ENCODE results near the gene PRKX.
"Not testable (repeated sequence)": the region's sequence is repeated elsewhere in the genome, so short reads cannot be mapped to it uniquely, and the experiment has no call there.

Gene PRKX

GRCh38 chrX:3639858-3640631 is 73.4 kb downstream of the PRKX start:
- not testable (repeated sequence) for DNase-seq

- DNase-seq = no peak
Observed at GRCh38 chrX:3639236-3639635, 74.2 kb downstream of the PRKX start.

- no peak for DNase-seq
Observed at GRCh38 chrX:3638280-3638873, 75.1 kb downstream of the PRKX start.

DNA sequence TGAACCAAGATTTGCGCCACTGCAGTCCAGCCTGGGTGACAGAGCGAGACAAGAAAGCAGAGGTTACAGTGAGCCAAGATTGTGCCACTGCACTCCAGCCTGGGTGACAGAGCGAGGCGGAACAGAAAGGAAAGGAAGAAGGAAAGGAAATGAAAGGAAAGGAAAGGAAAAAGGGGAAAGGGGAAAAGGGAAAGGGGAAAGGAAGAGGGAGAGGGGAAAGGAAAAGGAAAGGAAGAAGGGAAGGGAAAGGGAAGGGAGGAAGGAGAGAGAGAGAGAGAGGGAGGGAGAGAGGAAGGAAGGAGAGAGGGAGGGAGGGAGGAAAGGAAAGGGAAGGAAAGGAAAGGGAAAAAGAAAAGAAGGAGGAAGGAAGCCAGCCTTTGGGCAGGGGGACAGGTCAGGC is 76.6 kb downstream of the PRKX start:
- no peak for DNase-seq

GRCh38 chrX:3631196-3631595 is 82.3 kb downstream of the PRKX start:
- no peak for DNase-seq

DNA sequence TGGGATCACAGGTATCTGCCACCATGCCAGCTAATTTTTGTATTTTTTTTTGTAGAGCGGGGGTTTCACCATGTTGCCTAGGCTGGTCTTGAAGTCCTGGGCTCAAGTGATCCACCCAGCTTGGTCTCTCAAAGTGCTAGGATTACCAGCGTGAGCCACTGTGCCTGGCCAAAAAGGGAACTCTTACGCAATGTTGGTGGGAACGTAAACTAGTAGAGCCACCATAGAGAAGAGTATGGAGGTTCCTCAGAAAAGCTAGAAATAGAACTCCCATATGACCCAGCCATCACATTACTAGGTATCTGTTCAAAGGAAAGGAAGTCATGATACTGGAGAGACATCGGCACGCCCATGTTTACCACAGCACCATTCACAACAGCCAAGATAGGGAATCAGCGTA is 85.9 kb downstream of the PRKX start:
- no peak for DNase-seq

GRCh38 chrX:3621414-3621813 is 92.0 kb downstream of the PRKX start:
- DNase-seq = no peak

DNA sequence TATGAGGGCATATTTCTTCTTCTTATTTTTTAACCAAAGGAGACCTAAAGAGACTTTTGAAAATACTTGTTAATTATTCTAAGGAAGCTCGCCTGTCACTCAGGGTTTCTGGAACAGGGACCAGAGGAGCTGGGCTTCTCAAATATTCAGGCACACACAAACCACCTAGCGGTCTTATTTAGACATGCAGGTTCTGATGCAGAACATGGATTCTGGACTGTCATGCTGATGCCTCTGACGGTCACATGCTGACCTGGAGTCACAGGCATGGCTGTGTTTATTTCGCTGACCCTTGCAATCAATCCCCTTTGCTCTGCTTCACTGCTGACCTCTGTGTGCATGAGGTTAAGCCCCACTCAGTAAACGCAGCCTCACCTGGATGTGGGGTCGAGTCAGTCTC is 101.7 kb downstream of the PRKX start:
- DNase-seq = not testable (repeated sequence)

GRCh38 chrX:3609810-3610209 is 103.6 kb downstream of the PRKX start:
- no peak for DNase-seq

GRCh38 chrX:3603026-3603661 is 110.3 kb downstream of the PRKX start:
- DNase-seq = no peak

DNA sequence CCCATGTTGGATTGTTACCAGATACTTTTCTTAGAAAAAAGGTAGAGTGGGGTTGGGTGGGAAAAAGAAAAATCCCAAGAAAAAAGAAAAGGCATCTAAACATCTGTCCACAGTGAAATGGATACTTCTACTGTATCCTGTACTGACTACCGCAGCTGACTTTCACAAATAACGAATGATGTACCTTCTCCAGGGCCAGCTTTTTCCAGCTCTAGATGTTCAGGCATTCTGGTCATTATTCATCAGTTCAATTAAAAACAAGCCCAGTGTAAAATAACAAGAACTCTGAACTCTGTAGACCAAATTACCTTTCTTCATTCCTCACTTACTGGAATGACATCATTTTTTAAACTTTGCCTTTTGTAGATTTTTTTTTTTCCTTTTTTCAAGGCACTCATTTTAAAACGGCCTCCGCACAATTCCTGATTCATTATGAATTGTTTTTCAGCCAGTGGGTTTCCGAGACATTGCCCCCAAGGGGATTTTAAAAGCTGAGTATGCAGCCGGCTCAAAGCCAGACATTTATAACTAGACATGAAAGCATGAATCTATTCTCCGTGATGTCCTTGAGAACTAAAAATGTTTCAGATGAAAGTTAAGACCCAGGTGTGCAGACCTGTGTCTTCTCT is 113.5 kb downstream of the PRKX start:
- DNase-seq = no peak

DNA sequence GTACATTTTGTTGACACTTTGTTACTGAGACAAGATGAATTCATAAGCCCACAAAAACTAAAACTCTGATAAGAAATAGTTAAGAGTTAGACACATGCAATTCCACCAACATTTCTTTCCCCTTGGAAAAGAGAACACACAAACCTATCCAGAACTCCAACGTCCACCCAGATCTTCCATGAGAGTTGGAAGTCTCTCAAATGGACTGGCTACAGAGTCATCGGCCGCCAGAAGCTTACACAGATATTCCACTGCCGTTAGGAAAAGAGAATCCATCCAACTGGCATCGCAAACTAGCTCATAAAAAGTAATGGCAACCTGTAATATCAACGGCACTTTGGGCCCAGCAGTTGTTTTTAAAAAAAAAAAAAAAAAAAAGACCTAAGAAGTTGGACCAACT is 114.7 kb downstream of the PRKX start:
- no peak for DNase-seq

GRCh38 chrX:3598046-3598605 is 115.3 kb downstream of the PRKX start:
- DNase-seq = no peak

- DNase-seq = no peak
Observed at GRCh38 chrX:3592184-3592583, 121.3 kb downstream of the PRKX start.

DNA sequence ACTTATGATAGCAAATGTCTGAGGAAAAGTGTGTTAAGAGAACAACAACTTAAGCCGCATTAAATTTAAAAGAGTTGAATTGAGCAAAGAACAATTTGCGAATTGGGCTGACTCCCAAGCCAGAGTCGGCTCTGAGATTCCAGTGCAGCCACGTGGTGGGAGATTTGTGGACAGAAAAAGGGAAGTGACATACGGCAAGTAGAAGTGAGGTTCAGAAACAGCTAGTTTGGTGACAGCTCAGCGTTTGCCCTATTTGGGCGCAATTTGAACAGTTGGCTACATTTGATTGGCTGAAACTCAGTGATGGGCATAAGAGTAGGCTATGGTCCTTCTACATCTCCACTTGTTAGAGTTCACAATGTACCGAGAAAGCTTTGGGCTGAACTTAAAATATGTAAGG is 124.0 kb downstream of the PRKX start:
- no peak for DNase-seq

GRCh38 chrX:3585719-3586118 is 127.7 kb downstream of the PRKX start:
- DNase-seq = no peak

GRCh38 chrX:3584415-3584996 is 128.9 kb downstream of the PRKX start:
- DNase-seq = no peak

DNA sequence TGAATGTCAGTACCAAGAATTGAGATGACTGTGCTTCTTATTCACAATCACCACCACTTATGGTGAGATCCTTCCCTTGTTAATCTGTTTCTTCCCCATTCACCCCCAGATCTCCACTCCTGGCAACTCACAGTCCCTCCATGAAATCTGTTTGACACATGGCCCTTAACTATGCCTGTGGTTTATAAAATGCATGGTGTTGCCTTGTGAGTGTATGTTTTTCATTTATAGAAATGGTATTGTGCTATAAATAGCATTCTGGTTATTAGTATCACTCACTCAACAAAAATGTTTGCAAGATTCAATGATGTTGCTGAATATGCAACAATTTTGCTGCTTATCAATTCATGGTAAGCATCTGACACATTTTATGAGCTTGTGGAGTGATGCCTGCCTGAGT is 131.0 kb downstream of the PRKX start:
- DNase-seq = no peak

DNA sequence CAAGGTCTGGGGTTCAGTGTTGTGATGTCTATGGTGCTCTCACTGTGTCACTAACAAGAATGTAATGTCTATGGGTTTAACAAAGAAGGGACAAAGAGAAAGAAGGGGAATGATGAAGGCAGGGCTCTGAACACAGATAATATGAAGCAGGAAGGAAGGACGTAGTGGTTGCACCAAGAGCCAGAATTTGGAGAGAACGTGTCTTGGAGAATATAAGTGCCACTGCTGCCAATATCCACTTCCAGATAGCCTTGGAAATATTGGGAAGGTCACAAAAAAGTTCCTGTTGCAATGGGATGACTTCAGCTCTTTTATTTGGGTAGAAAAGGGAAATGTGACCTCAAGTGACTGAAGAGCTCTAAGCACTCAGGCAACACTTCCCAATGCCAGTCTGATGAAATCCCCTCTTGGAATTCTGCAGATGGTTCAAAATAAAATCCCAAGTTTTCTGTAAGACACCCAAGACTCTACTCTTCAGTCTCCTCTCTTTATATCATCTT is 131.8 kb downstream of the PRKX start:
- DNase-seq = no peak

DNA sequence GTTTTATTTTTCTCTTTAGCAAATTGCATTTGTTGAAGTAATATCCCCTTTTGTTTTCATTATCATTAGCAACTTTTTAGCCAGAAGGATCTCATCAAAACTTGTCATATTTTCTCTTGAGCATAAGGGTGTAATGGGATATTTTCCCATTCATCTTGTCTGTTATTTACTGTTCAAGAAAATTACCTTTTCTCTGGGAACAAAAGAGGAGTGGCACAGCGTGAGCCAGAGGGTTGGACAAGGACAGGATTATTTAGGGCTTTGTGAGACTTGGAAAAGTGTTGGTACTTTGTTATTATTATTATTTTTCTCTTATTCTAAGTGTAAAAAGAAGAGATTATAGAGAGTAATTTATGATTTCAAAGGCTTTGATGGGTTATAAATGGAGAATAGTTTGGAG is 135.9 kb downstream of the PRKX start:
- no peak for DNase-seq

DNA sequence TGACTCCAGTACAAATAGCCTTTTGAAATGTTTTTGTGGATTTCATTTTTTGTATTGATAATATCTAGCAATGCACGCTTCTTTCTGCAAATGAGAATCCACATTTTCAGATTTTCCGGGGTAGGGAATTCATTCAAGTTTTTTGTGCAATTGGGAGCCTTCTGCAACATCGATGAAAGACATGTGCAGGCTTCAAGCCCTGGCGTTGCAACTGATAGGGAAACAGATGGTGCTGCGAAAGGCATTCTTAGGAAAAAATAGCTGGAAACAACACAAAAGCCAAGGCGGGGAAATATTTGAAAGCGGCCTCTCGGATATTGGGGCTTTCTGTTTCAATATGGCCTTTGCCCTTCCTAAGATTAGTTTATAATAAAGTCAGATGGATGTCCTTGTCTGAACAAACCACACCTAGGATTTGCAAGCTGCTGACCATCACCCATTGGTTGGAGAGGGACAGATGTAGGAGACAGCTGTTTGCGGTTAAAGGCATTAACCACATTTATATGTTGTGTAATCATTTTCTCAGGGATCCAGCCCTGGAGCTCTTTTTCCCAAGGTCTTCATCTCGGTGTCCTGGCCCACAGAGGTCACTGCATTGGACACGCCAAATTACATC is 136.5 kb downstream of the PRKX start:
- no peak for DNase-seq

GRCh38 chrX:3567686-3568085 is 145.8 kb downstream of the PRKX start:
- no peak for DNase-seq

GRCh38 chrX:3563451-3563850 is 150.0 kb downstream of the PRKX start:
- DNase-seq = no peak

All from NCI-H524 treated with DMSO at 0.1 percent for 48 hours (cell line).